ENCODE data around the gene BLID. TPM values are rescaled to one million over a fixed set of nuclear protein-coding genes. Genes with fewer than 3 reads are reported as not detected.

The BLID gene
- total and polyA plus RNA-seq, 2 of the 4 experiments (the other 2 are of a cell fraction): 0.24 to 30.8 TPM

DNA sequence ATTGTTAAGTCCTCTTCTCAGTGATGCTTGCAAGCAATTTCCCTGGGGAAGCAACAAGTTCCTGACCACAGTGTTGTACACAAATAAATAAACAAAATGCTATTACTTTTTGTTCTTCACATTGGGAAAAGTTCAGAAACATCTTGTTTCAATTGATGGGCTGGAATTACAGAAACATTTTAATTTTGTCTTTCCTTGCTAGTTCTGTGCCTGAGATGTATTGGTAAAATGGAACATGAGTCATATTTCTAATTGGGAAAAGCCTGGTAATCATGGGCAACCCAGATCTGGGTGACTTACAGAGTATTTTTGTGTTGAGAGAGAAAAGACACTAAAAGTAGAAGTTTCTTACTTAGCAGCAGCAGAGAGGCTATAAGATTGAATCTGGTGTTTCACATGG is 576 bp upstream of the BLID start:
- H3K14ac ChIP-seq (replicated peaks; ENCODE audit: low read depth, low read length): no peak overlapping the region
- peaks cover 10 to 58% of the 10 kb centered on the region in 2 experiments for H3K79me1 ChIP-seq (ENCODE audit: low read depth in 1 of 2, low read length in 2 of 2)
- H3K23ac ChIP-seq (ENCODE audit: low read depth, low read length): no peak overlapping the region
- no peaks in the 10 kb centered on the region for H3K27me3 ChIP-seq (ENCODE audit: control insufficient read depth, insufficient read depth, low read length)
- peaks cover 7% of the 10 kb centered on the region; the same call in 1 of the 2 replicates for H3K4me1 ChIP-seq (ENCODE audit: control insufficient read depth, insufficient read depth, low read length)
- no peak overlapping the region for H3K56ac ChIP-seq (ENCODE audit: extremely low read depth, insufficient read depth, low read length)
- intact Hi-C loops (cut with micrococcal nuclease): loop anchor here (5.0 kb wide), 1 partner anchor 251 kb away; no protein-coding TSS in a partner anchor
- dilution Hi-C loops (cut with HindIII; ENCODE audit: low sequenced_read_pairs, unreplicated experiment): no loop called here
- in situ Hi-C loops (cut with MboI; ENCODE audit: low sequenced_read_pairs): loop anchor here (25.0 kb wide), 1 partner anchor 654 kb away; the partner anchor contains the start of genes SORL1 and SORL1-AS1
- peak overlapping the region; percentile 16; the same call in 1 of the 2 replicates for H3K27ac ChIP-seq (ENCODE audit: insufficient read depth, low read length)
- H2BK20ac ChIP-seq (ENCODE audit: low read depth, low read length): no peak overlapping the region
- peaks cover 3% of the 10 kb centered on the region for H3K9me1 ChIP-seq (ENCODE audit: insufficient read depth, low read length)
- no peak; the same call in 1 of the 2 replicates for ATAC-seq (ENCODE audit: low read depth)
- ChIA-PET POLR2A (ENCODE audit: unreplicated experiment) (interaction anchor here (0.6 kb wide), 1 partner anchor 16 kb away, joined by 4 read pairs; no protein-coding TSS in a partner anchor), CTCF (no interaction called here)
- no peak for DNase-seq
- no peak overlapping the region for H4K8ac ChIP-seq (ENCODE audit: low read depth in 2 of 2, low read length in 2 of 2)
- H2AK5ac ChIP-seq (ENCODE audit: low read depth, low read length): no peak overlapping the region
- no peak overlapping the region for H3K4ac ChIP-seq (ENCODE audit: low read depth, low read length)
- H3K4me2 ChIP-seq (ENCODE audit: low read depth, low read length): no peak overlapping the region
- H2BK120ac ChIP-seq (ENCODE audit: low read depth, low read length): no peak overlapping the region
- no peak overlapping the region for H3K18ac ChIP-seq (ENCODE audit: low read depth, low read length)
- no peak overlapping the region; the same call in 1 of the 2 replicates for H4K5ac ChIP-seq (ENCODE audit: low read depth, low read length)
- TF ChIP-seq RFX5 (IDR thresholded peaks at IDR 0.05; ENCODE audit: low read depth, low read length): no peak
- TF ChIP-seq SMC3 (IDR thresholded peaks at IDR 0.05; ENCODE audit: low read depth, low read length): no peak
- H4K20me1 ChIP-seq (ENCODE audit: insufficient read depth, low read length): peaks cover 54% of the 10 kb centered on the region
- H3K36me3 ChIP-seq (ENCODE audit: control insufficient read depth, insufficient read depth, low read length): peaks cover 36% of the 10 kb centered on the region
- H3K9me3 ChIP-seq (ENCODE audit: control insufficient read depth, insufficient read depth, low read length): no peaks in the 10 kb centered on the region
- peak overlapping the region; percentile 85 for H2BK5ac ChIP-seq (ENCODE audit: low read depth, low read length, poor library complexity, severe bottlenecking)
- H3K9ac ChIP-seq (ENCODE audit: low read depth, low read length): no peak overlapping the region
- BruUV-seq (replicated peaks): no TSS peak
- H2AFZ ChIP-seq (replicated peaks; ENCODE audit: low read length, poor library complexity): no peak overlapping the region
- H2BK15ac ChIP-seq (ENCODE audit: low read depth, low read length): no peak overlapping the region
- no peak overlapping the region for H4K91ac ChIP-seq (ENCODE audit: insufficient read depth, low read depth, low read length)
- no peak overlapping the region for H2AK9ac ChIP-seq (replicated peaks; ENCODE audit: low read depth, low read length, poor library complexity)
- H3K4me3 ChIP-seq (ENCODE audit: insufficient read depth, low read depth, low read length): no peak overlapping the region
